Measurements from ENCODE around the gene DENND2A. TPM values are rescaled to one million over a fixed set of nuclear protein-coding genes. Genes with fewer than 3 reads are reported as not detected.

DENND2A gene
- total and polyA plus RNA-seq, 8 donors, result 9.3 to 47.2 (median 37.6) TPM

DNA sequence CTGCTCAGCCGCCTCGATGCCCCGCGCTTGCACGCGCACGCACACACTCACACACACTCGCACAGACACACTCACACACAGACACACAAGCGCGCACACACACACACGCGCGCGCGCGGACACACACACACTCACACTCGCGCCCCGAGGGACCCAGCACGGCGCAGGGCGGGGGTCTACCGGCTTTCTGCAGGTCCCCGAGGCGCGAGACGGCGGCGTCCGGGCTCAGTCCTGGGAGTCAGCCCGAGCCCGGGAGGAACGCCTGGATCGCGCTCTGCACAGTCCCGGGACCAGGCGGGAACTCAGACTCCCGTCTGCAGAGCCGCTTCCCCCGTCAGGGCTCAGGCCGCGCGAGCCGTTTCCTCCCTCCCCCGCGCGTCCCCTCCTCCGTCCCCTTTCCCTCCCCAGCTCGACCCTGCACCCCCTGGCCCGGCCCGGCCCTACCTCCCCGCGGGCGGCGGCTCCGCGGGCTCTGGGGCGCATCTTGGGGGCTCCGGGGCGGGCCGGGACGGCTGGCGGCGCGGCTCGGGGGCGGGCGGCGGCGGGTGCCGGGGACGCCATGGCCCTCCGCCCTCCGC, 464 bp downstream of the DENND2A start:
- Histone ChIP-seq H3K4me1 (peaks cover 0 to 20% of the 10 kb centered on the region in 2 donors), H3K27ac (peak overlapping the region; percentile 67 to 81), H3K36me3 (no peaks in the 10 kb centered on the region), H3K27me3 (peaks cover 19 to 80% of the 10 kb centered on the region in 2 donors), H3K9me3 (no peaks in the 10 kb centered on the region), H3K4me3 (peak overlapping the region; percentile 40 to 42)
- intact Hi-C loops (cut with DNase I), result no loop called here
- ATAC-seq (peak; percentile 59), DNase-seq (peak in 2 of 4 donors; percentile 56 to 82)
- TF ChIP-seq, protein P1, sequence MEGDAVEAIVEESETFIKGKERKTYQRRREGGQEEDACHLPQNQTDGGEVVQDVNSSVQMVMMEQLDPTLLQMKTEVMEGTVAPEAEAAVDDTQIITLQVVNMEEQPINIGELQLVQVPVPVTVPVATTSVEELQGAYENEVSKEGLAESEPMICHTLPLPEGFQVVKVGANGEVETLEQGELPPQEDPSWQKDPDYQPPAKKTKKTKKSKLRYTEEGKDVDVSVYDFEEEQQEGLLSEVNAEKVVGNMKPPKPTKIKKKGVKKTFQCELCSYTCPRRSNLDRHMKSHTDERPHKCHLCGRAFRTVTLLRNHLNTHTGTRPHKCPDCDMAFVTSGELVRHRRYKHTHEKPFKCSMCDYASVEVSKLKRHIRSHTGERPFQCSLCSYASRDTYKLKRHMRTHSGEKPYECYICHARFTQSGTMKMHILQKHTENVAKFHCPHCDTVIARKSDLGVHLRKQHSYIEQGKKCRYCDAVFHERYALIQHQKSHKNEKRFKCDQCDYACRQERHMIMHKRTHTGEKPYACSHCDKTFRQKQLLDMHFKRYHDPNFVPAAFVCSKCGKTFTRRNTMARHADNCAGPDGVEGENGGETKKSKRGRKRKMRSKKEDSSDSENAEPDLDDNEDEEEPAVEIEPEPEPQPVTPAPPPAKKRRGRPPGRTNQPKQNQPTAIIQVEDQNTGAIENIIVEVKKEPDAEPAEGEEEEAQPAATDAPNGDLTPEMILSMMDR (IDR thresholded peaks at IDR 0.05), result no peak

DNA sequence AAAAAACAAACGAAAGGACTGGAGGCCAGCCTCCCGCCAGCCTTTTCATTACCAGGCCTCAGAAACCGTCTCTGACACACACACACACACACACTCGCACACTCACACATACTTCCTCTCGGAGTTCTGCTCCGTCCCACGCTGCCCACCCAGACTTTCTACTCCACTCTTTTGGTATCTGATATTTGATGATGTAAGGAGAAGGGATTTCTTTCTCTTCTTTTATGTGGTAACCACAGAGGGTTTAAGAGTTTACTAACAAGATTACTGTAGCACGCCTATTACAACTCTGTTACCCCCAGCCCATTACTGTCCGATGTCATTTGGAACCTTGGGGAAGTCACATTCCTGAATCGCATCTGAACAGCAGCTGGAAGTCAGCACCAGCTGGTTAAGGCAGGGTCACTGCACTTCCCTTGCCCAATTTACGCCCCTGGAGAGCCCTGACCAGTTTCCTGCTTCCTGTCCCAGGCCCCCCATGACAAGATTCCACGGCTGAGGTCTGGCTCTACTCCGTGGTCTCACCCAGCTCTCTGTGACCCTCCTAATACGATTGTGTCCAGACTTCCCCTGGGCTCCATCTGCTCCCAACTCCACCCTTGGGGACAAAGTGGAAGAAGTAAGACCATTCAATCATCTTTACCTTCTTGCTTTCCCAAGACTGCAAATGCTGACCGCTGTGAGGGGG, 1.1 kb downstream of the DENND2A start:
- peak in 2 of 4 donors; percentile 85 to 87 for DNase-seq
- Histone ChIP-seq H3K27ac (peak overlapping the region; percentile 67 to 81), H3K4me1 (peaks cover 0 to 20% of the 10 kb centered on the region in 2 donors), H3K36me3 (no peaks in the 10 kb centered on the region), H3K4me3 (peak overlapping the region; percentile 40 to 42), H3K27me3 (peaks cover 19 to 76% of the 10 kb centered on the region in 2 donors), H3K9me3 (no peaks in the 10 kb centered on the region)
- peak; percentile 39 for ATAC-seq
- TF ChIP-seq, protein P1 (IDR thresholded peaks at IDR 0.05), result no peak
- intact Hi-C loops (cut with DNase I), result no loop called here

DNA sequence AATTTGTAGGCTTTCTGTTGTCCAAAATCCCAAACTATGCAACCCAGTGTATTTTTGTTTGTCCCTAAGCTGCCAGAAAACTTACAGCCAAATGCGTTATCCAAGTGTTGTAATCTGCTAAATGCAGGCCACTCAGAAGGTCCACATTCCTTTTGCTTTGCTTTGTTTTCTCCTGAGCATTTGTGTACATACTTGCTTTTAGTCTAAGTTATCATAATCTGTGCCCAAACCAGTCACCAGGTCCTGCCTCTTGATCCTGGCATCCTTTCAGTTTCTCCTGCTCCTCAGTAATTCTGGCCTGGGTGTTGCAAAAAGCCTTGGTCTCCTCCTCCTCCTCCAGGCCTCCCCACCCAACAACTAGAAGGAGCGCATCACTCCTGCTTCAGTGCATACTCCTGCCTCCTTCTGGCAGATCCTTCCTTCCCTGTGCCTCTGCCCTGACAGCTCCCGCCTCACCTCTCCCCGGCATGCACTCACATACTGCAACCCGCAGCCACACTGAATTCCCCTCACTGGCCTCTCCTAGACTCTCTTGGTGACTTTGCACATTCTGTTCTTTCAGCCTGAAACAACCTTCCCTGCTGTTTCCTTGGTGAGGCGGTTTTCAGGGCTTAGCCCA, 2.3 kb downstream of the DENND2A start:
- DNase-seq, result peak in 2 of 4 donors; percentile 75 to 83
- peak overlapping the region; percentile 23 to 81 for H3K27ac ChIP-seq
- TF ChIP-seq, protein P1 (IDR thresholded peaks at IDR 0.05), result no peak
- ATAC-seq, result peak; percentile 23
- H3K4me1 ChIP-seq, result peaks cover 0 to 20% of the 10 kb centered on the region in 2 donors
- intact Hi-C loops (cut with DNase I), result no loop called here
- no peak overlapping the region for H3K4me3 ChIP-seq
- H3K9me3 ChIP-seq, result no peaks in the 10 kb centered on the region
- H3K36me3 ChIP-seq, result no peaks in the 10 kb centered on the region
- H3K27me3 ChIP-seq, result peaks cover 19 to 64% of the 10 kb centered on the region in 2 donors

DNA sequence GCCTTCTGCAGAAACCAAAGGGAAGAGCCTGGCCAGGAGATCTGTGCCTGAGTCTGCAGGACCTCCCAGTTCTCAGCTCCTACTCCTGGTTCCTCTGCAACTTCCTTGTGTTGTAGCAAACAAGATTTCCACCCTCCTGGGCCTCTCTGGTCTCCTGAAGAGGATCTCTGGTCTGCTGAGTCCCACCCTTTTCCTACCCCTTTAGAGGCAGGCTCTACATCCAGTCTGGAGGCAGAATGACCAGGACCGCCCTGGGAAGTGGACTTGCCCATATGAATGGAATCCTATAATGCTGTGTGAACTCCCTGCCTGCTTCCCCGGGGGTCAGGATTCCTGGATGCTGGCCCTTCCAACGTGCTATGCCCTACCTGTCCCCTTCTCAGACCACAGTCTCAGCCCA, 3.2 kb downstream of the DENND2A start:
- ATAC-seq, result no peak
- H3K9me3 ChIP-seq, result no peaks in the 10 kb centered on the region
- TF ChIP-seq, protein P1 (IDR thresholded peaks at IDR 0.05), result no peak
- no peak overlapping the region for H3K4me3 ChIP-seq
- peaks cover 15 to 55% of the 10 kb centered on the region in 2 donors for H3K27me3 ChIP-seq
- intact Hi-C loops (cut with DNase I), result no loop called here
- peaks cover 0 to 20% of the 10 kb centered on the region in 2 donors for H3K4me1 ChIP-seq
- no peak for DNase-seq
- no peak overlapping the region for H3K27ac ChIP-seq
- no peaks in the 10 kb centered on the region for H3K36me3 ChIP-seq

DNA sequence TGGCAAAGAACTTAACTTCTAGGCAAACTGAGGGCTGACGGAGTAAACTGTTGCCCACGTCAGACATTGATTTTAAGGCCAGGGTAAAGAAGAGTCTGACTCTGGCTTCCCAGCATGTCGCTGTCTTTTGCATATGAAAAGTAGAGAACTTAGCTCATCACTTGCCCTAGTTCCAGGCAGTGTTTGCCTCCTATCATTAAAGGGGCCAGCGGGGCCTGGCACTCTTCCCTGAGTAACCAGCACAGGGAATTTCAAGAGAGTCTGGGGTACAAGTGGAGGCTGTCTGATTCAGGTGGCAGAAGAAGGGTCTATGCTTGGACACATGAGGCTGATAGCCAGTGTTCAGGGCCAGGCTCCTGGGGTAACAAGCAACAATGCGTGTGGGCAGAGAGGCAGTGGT, 4.8 kb downstream of the DENND2A start:
- peaks cover 0 to 13% of the 10 kb centered on the region in 2 donors for H3K4me1 ChIP-seq
- intact Hi-C loops (cut with DNase I), result no loop called here
- DNase-seq, result no peak
- H3K27ac ChIP-seq, result no peak overlapping the region
- H3K36me3 ChIP-seq, result no peaks in the 10 kb centered on the region
- peaks cover 8 to 40% of the 10 kb centered on the region in 2 donors for H3K27me3 ChIP-seq
- TF ChIP-seq, protein P1 (IDR thresholded peaks at IDR 0.05), result no peak
- ATAC-seq, result no peak
- no peaks in the 10 kb centered on the region for H3K9me3 ChIP-seq
- H3K4me3 ChIP-seq, result no peak overlapping the region
